K562 (cell line): ENCODE data around the gene NRROS. TPM values are rescaled to one million over a fixed set of nuclear protein-coding genes. Genes with fewer than 3 reads are reported as not detected.

Experiments used
- BMI1 ChIP-seq: fragments of 150-350 bp; IDR thresholded peaks from 2 replicates; pipeline ENCODE4 v1.6.1; 2014; ENCODE audit warnings: low read length
- CBFA2T3 ChIP-seq: fragments of 450-650 bp; IDR thresholded peaks from 2 replicates; pipeline ENCODE4 v1.6.1; 2017
- CCAR2 ChIP-seq: fragments of 200-400 bp; formaldehyde crosslinking; IDR thresholded peaks from 2 replicates; pipeline ENCODE4 v1.6.1; 2017; ENCODE audit warnings: mild to moderate bottlenecking, low read depth, low read length
- CHD2 ChIP-seq: IDR thresholded peaks from 2 replicates; pipeline ENCODE4 v1.6.1; 2011; ENCODE audit warnings: low read depth, low read length
- EWSR1 ChIP-seq: fragments of 450-650 bp; IDR thresholded peaks from 2 replicates; pipeline ENCODE4 v1.6.1; 2018; ENCODE audit warnings: borderline replicate concordance, mild to moderate bottlenecking, low read depth, moderate library complexity; ENCODE audit not compliant: partially characterized antibody
- FIP1L1 ChIP-seq: fragments of 200-400 bp; formaldehyde crosslinking; IDR thresholded peaks from 2 replicates; pipeline ENCODE4 v1.6.1; 2018; ENCODE audit warnings: mild to moderate bottlenecking, low read depth, low read length; ENCODE audit not compliant: poor library complexity, severe bottlenecking
- polyA plus RNA-seq, 8 experiments: library from polyadenylated mRNA; depleted of rRNA in 4 of 8; stranded (reverse) in 5 of 8; unstranded in 3 of 8; fragments of >200 nt; fragmentation: Nextera tagmentation in 2 of 8; fragmentation: Illumina TruSeq in 1 of 8; extraction: Ambion mirVana in 2 of 8; extraction: Trizol in 1 of 8; gene quantifications; 2 replicates each; pipeline versions ENCODE4 v1.2.1 to v1.2.3, GENCODE V29; 2011 to 2014; ENCODE audit warnings: inconsistent platforms in 1 of 8, missing spikeins in 1 of 8
- total RNA-seq, 7 experiments: library from RNA; depleted of rRNA in 6 of 7; stranded (reverse); fragments of >200 nt in 6 of 7; fragmentation: Illumina TruSeq in 2 of 7; extraction: Trizol in 2 of 7; gene quantifications; 2 replicates each; pipeline versions ENCODE4 v1.2.1 to v1.2.3, GENCODE V29; 2011 to 2021; ENCODE audit warnings: low replicate concordance in 1 of 7
- TF ChIP-seq, protein P1 (sequence below), 2 experiments: fragments of 450-650 bp; formaldehyde crosslinking in 1 of 2; IDR thresholded peaks; 2 replicates each; pipeline versions ENCODE4 v1.4.0 to v1.6.1; 2014 to 2020; ENCODE audit warnings: mild to moderate bottlenecking in 2 of 2, borderline replicate concordance in 1 of 2, low read depth in 1 of 2
- TF ChIP-seq, protein P2 (sequence below): sonication (generic); formaldehyde crosslinking; IDR thresholded peaks from 2 replicates; pipeline ENCODE4 v1.8.1; 2023; ENCODE audit warnings: missing genetic modification reagents, mild to moderate bottlenecking, borderline replicate concordance

NRROS gene
- total and polyA plus RNA-seq, 9 of the 15 experiments (the other 6 are each of a cell fraction or from before 2014, with no cell fraction given): 0.34 to 13.8 (median 3.8) TPM

DNA sequence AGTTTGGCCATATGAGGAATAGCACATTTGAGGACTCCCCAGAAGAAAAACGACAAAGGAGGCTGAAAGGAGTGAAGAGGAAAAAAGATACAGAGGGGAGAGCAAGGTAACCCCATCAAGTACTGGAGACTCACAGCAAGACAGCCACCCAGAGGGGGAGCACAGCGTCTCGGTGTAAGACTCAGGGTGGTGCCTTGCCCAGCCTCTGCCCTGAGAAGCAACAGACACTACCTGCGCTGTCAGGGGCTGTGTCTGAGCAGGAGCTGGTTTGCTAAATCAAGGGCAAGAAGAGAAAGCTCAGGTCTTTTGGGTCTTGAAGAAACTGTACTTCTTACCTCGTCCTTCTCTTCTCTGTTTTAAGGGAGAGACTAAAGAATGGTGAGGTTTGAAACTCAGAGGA lies 43.1 kb upstream of the NRROS start (continued):
- TF ChIP-seq, protein P1, sequence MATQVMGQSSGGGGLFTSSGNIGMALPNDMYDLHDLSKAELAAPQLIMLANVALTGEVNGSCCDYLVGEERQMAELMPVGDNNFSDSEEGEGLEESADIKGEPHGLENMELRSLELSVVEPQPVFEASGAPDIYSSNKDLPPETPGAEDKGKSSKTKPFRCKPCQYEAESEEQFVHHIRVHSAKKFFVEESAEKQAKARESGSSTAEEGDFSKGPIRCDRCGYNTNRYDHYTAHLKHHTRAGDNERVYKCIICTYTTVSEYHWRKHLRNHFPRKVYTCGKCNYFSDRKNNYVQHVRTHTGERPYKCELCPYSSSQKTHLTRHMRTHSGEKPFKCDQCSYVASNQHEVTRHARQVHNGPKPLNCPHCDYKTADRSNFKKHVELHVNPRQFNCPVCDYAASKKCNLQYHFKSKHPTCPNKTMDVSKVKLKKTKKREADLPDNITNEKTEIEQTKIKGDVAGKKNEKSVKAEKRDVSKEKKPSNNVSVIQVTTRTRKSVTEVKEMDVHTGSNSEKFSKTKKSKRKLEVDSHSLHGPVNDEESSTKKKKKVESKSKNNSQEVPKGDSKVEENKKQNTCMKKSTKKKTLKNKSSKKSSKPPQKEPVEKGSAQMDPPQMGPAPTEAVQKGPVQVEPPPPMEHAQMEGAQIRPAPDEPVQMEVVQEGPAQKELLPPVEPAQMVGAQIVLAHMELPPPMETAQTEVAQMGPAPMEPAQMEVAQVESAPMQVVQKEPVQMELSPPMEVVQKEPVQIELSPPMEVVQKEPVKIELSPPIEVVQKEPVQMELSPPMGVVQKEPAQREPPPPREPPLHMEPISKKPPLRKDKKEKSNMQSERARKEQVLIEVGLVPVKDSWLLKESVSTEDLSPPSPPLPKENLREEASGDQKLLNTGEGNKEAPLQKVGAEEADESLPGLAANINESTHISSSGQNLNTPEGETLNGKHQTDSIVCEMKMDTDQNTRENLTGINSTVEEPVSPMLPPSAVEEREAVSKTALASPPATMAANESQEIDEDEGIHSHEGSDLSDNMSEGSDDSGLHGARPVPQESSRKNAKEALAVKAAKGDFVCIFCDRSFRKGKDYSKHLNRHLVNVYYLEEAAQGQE (IDR thresholded peaks at IDR 0.05; ENCODE audit: borderline replicate concordance): no peak
- TF ChIP-seq, protein P1 (CRISPR knock-in tag; IDR thresholded peaks at IDR 0.05; ENCODE audit: low read depth): no peak
- TF ChIP-seq EWSR1 (no peak), FIP1L1 (no peak), BMI1 (no peak), CBFA2T3 (no peak), CHD2 (no peak), CCAR2 (no peak)
- TF ChIP-seq, protein P2, sequence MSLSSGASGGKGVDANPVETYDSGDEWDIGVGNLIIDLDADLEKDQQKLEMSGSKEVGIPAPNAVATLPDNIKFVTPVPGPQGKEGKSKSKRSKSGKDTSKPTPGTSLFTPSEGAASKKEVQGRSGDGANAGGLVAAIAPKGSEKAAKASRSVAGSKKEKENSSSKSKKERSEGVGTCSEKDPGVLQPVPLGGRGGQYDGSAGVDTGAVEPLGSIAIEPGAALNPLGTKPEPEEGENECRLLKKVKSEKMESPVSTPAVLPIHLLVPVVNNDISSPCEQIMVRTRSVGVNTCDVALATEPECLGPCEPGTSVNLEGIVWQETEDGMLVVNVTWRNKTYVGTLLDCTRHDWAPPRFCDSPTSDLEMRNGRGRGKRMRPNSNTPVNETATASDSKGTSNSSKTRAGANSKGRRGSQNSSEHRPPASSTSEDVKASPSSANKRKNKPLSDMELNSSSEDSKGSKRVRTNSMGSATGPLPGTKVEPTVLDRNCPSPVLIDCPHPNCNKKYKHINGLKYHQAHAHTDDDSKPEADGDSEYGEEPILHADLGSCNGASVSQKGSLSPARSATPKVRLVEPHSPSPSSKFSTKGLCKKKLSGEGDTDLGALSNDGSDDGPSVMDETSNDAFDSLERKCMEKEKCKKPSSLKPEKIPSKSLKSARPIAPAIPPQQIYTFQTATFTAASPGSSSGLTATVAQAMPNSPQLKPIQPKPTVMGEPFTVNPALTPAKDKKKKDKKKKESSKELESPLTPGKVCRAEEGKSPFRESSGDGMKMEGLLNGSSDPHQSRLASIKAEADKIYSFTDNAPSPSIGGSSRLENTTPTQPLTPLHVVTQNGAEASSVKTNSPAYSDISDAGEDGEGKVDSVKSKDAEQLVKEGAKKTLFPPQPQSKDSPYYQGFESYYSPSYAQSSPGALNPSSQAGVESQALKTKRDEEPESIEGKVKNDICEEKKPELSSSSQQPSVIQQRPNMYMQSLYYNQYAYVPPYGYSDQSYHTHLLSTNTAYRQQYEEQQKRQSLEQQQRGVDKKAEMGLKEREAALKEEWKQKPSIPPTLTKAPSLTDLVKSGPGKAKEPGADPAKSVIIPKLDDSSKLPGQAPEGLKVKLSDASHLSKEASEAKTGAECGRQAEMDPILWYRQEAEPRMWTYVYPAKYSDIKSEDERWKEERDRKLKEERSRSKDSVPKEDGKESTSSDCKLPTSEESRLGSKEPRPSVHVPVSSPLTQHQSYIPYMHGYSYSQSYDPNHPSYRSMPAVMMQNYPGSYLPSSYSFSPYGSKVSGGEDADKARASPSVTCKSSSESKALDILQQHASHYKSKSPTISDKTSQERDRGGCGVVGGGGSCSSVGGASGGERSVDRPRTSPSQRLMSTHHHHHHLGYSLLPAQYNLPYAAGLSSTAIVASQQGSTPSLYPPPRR (CRISPR knock-in tag): no peak
